ENCODE results near the gene MYH11. TPM values are rescaled to one million over a fixed set of nuclear protein-coding genes. Genes with fewer than 3 reads are reported as not detected.

The MYH11 gene
- total RNA-seq, 1 experiment from 2014 or later: not detected

- Histone ChIP-seq H3K27me3 (replicated peaks; ENCODE audit: control insufficient read depth, insufficient read depth, low read length) (no peaks in the 10 kb centered on the region), H3K9me3 (no peaks in the 10 kb centered on the region; the same call in 1 of the 2 replicates), H3K36me3 (ENCODE audit: control insufficient read depth, insufficient read depth, low read length) (no peaks in the 10 kb centered on the region), H3K4me1 (no peaks in the 10 kb centered on the region), H3K4me3 (ENCODE audit: low read depth, low read length) (no peak overlapping the region)
- no TSS peak for BruUV-seq (replicated peaks)
- no peak overlapping the region for H3K4me3 Mint-ChIP-seq (ENCODE audit: unreplicated experiment)
- CTCF ChIA-PET: no interaction called here
- TF ChIP-seq CTCF (IDR thresholded peaks at IDR 0.05; ENCODE audit: insufficient read depth in 1 of 2, low read depth in 1 of 2, low read length in 1 of 2, severe bottlenecking in 1 of 2, unreplicated experiment in 1 of 2): no peak
- POLR2A ChIA-PET: no interaction called here
- intact Hi-C loops (cut with micrococcal nuclease; ENCODE audit: unreplicated experiment): no loop called here
- no peak for DNase-seq
- H3K4me1 Mint-ChIP-seq (ENCODE audit: low read depth, unreplicated experiment): no peaks in the 10 kb centered on the region
- H3K36me3 Mint-ChIP-seq (ENCODE audit: insufficient read depth, unreplicated experiment): no peaks in the 10 kb centered on the region
- no peaks in the 10 kb centered on the region for H3K9me3 Mint-ChIP-seq (ENCODE audit: unreplicated experiment)
- peaks cover 3% of the 10 kb centered on the region for H3K27me3 Mint-ChIP-seq (ENCODE audit: insufficient read depth, unreplicated experiment)
- no peak overlapping the region for H3K27ac Mint-ChIP-seq (ENCODE audit: unreplicated experiment)
Observed at GRCh38 chr16:15807603-15808009, 49.2 kb downstream of the MYH11 start.

GRCh38 chr16:15803618-15804017 is 53.2 kb downstream of the MYH11 start:
- no peaks in the 10 kb centered on the region for H3K4me1 Mint-ChIP-seq (ENCODE audit: low read depth, unreplicated experiment)
- ChIA-PET POLR2A (no interaction called here), CTCF (no interaction called here)
- Histone ChIP-seq H3K9me3 (no peaks in the 10 kb centered on the region), H3K27me3 (replicated peaks; ENCODE audit: control insufficient read depth, insufficient read depth, low read length) (no peaks in the 10 kb centered on the region), H3K4me3 (ENCODE audit: low read depth, low read length) (no peak overlapping the region), H3K36me3 (ENCODE audit: control insufficient read depth, insufficient read depth, low read length) (no peaks in the 10 kb centered on the region), H3K4me1 (no peaks in the 10 kb centered on the region)
- no peak overlapping the region for H3K27ac Mint-ChIP-seq (ENCODE audit: unreplicated experiment)
- intact Hi-C loops (cut with micrococcal nuclease; ENCODE audit: unreplicated experiment): no loop called here
- peaks cover 7% of the 10 kb centered on the region for H3K27me3 Mint-ChIP-seq (ENCODE audit: insufficient read depth, unreplicated experiment)
- TF ChIP-seq CTCF (IDR thresholded peaks at IDR 0.05; ENCODE audit: insufficient read depth in 1 of 2, low read depth in 1 of 2, low read length in 1 of 2, severe bottlenecking in 1 of 2, unreplicated experiment in 1 of 2): no peak
- peaks cover 13% of the 10 kb centered on the region for H3K9me3 Mint-ChIP-seq (ENCODE audit: unreplicated experiment)
- no peak for DNase-seq
- H3K36me3 Mint-ChIP-seq (ENCODE audit: insufficient read depth, unreplicated experiment): no peaks in the 10 kb centered on the region
- no peak overlapping the region for H3K4me3 Mint-ChIP-seq (ENCODE audit: unreplicated experiment)
- BruUV-seq (replicated peaks): no TSS peak

- no peak for DNase-seq
- H3K4me3 Mint-ChIP-seq (ENCODE audit: unreplicated experiment): no peak overlapping the region
- H3K4me1 Mint-ChIP-seq (ENCODE audit: low read depth, unreplicated experiment): no peaks in the 10 kb centered on the region
- peaks cover 24% of the 10 kb centered on the region for H3K9me3 Mint-ChIP-seq (ENCODE audit: unreplicated experiment)
- no peaks in the 10 kb centered on the region for H3K9me3 ChIP-seq
- POLR2A ChIA-PET: no interaction called here
- CTCF ChIA-PET: interaction anchor here (1.7 kb wide), 1 partner anchor 22 kb away, joined by 6 read pairs; no protein-coding TSS in a partner anchor
- BruUV-seq (replicated peaks): no TSS peak
- H3K36me3 Mint-ChIP-seq (ENCODE audit: insufficient read depth, unreplicated experiment): no peaks in the 10 kb centered on the region
- intact Hi-C loops (cut with micrococcal nuclease; ENCODE audit: unreplicated experiment): no loop called here
- no peaks in the 10 kb centered on the region for H3K36me3 ChIP-seq (ENCODE audit: control insufficient read depth, insufficient read depth, low read length)
- no peak overlapping the region for H3K27ac Mint-ChIP-seq (ENCODE audit: unreplicated experiment)
- no peaks in the 10 kb centered on the region for H3K27me3 ChIP-seq (replicated peaks; ENCODE audit: control insufficient read depth, insufficient read depth, low read length)
- H3K4me1 ChIP-seq: no peaks in the 10 kb centered on the region
- TF ChIP-seq CTCF (IDR thresholded peaks at IDR 0.05; ENCODE audit: insufficient read depth in 1 of 2, low read depth in 1 of 2, low read length in 1 of 2, severe bottlenecking in 1 of 2, unreplicated experiment in 1 of 2): no peak
- H3K27me3 Mint-ChIP-seq (ENCODE audit: insufficient read depth, unreplicated experiment): peaks cover 7% of the 10 kb centered on the region
- no peak overlapping the region for H3K4me3 ChIP-seq (ENCODE audit: low read depth, low read length)
Observed at GRCh38 chr16:15799851-15800495, 56.9 kb downstream of the MYH11 start.

Measured in Caco-2 (cell line).